Fibroblast of upper back skin (primary cell): ENCODE results near the gene INCA1.

Source experiments
- DNase-seq: peaks from one replicate; pipeline ENCODE4 v3.0.0-alpha.2; 2013

Gene INCA1

GRCh38 chr17:4969551-4970173, 27.7 kb downstream of the INCA1 start:
- no peak for DNase-seq

GRCh38 chr17:4969047-4969550, 28.2 kb downstream of the INCA1 start:
- peak; percentile 98 for DNase-seq

GRCh38 chr17:4968486-4969046, 28.8 kb downstream of the INCA1 start:
- DNase-seq, result no peak

GRCh38 chr17:4967539-4968485, 29.5 kb downstream of the INCA1 start, which contains the start of gene SPAG7:
SPAG7 (minus strand) TSS chr17:4967817; CDS start chr17:4967804, 13 bp downstream.
- DNase-seq, result peak; percentile 96

- peak; percentile 100 for DNase-seq
Measured at GRCh38 chr17:4966844-4967538, 30.3 kb downstream of the INCA1 start.

GRCh38 chr17:4965311-4965986, 31.9 kb downstream of the INCA1 start:
- no peak for DNase-seq

GRCh38 chr17:4960279-4960922, 36.9 kb downstream of the INCA1 start:
- DNase-seq, result no peak

GRCh38 chr17:4959261-4959965, 37.9 kb downstream of the INCA1 start:
- no peak for DNase-seq

- no peak for DNase-seq
Measured at GRCh38 chr17:4958102-4958501, 39.2 kb downstream of the INCA1 start.

- DNase-seq, result no peak
Measured at GRCh38 chr17:4956493-4957061, 40.7 kb downstream of the INCA1 start.

- no peak for DNase-seq
Measured at GRCh38 chr17:4955091-4955490, 42.2 kb downstream of the INCA1 start.

GRCh38 chr17:4953451-4953961, 43.8 kb downstream of the INCA1 start:
- DNase-seq, result peak; percentile 71

GRCh38 chr17:4951486-4951885, 45.8 kb downstream of the INCA1 start:
- DNase-seq, result no peak

GRCh38 chr17:4950746-4951204, 46.5 kb downstream of the INCA1 start, which contains the start of gene ENO3:
ENO3 (plus strand) TSS chr17:4951119; CDS start chr17:4951830, 711 bp downstream.
- no peak for DNase-seq

- no peak for DNase-seq
Measured at GRCh38 chr17:4950075-4950745, 47.1 kb downstream of the INCA1 start.

GRCh38 chr17:4949321-4950074, 47.8 kb downstream of the INCA1 start:
- peak; percentile 63 for DNase-seq

GRCh38 chr17:4948931-4949320, 48.4 kb downstream of the INCA1 start:
- peak; percentile 92 for DNase-seq

GRCh38 chr17:4948166-4948930, 49.0 kb downstream of the INCA1 start, which contains the start of gene PFN1:
PFN1 (minus strand) TSS chr17:4948530; CDS start chr17:4948394, 136 bp downstream.
- peak; percentile 95 for DNase-seq
